Colonic mucosa (tissue), 4 donors: ENCODE results near the gene ANK3. TPM values are rescaled to one million over a fixed set of nuclear protein-coding genes. Genes with fewer than 3 reads are reported as not detected.

Source experiments
- DNase-seq: peaks from one replicate; pipeline ENCODE4 v3.0.0-alpha.2; 2020
- H3K27ac ChIP-seq: fragments of 200-600 bp; one replicate; pipeline ENCODE4 v1.8.0; 2021
- H3K27me3 ChIP-seq: fragments of 200-600 bp; one replicate; pipeline ENCODE4 v1.8.0; 2021
- H3K36me3 ChIP-seq: fragments of 200-600 bp; one replicate; pipeline ENCODE4 v1.8.0; 2021
- H3K4me1 ChIP-seq: fragments of 200-600 bp; one replicate; pipeline ENCODE4 v1.8.0; 2021; ENCODE audit warnings: mild to moderate bottlenecking
- H3K4me3 ChIP-seq: fragments of 200-600 bp; one replicate; pipeline ENCODE4 v1.8.0; 2021
- H3K9ac ChIP-seq, 2 donors: one replicate each; pipeline ENCODE4 v1.7.0; 2013; ENCODE audit warnings: control low read depth in 2 of 2, low read depth in 2 of 2, low read length in 2 of 2
- H3K9me3 ChIP-seq: fragments of 200-600 bp; one replicate; pipeline ENCODE4 v1.8.0; 2021
- CTCF ChIP-seq: fragments of 200-600 bp; IDR thresholded peaks from one replicate; pipeline ENCODE4 v1.8.0; 2022; ENCODE audit warnings: antibody characterized with exemption, mild to moderate bottlenecking
- intact Hi-C: fragments of 100-400 bp; cut with DNase I; formaldehyde crosslinking; loops from one replicate; pipeline ENCODE4 v1.14.1; 2022
- total RNA-seq, 2 donors: library from RNA; stranded (reverse); fragmentation: NEBNext Ultra II Directional in 1 of 2; extraction: Animal tissue kit (Norgen Biotek cat#: 25700) in 1 of 2; gene quantifications; one replicate each; pipeline ENCODE4 v1.2.1, GENCODE V29; 2021
- donor health status: healthy.
- donor health status: DM: no; HTN: no; CAD: no.
- donor health status: DM: no; HTN: no; CAD: no.

Gene ANK3
- total RNA-seq, 2 donors from 2014 or later, result 34.6 to 82.8 TPM

GRCh38 chr10:60276232-60276631 is 113.4 kb downstream of the ANK3 start:
- intact Hi-C loops, result no loop called here
- Histone ChIP-seq H3K27ac (no peak overlapping the region), H3K4me3 (no peak overlapping the region), H3K9me3 (no peaks in the 10 kb centered on the region), H3K4me1 (no peaks in the 10 kb centered on the region), H3K27me3 (no peaks in the 10 kb centered on the region), H3K9ac (no peak overlapping the region), H3K36me3 (no peaks in the 10 kb centered on the region)
- TF ChIP-seq CTCF, result no peak
- no peak for DNase-seq

GRCh38 chr10:60271319-60272040 is 118.2 kb downstream of the ANK3 start:
- no peak overlapping the region for H3K9ac ChIP-seq
- intact Hi-C loops, result no loop called here
- no peak for DNase-seq
- H3K36me3 ChIP-seq, result no peaks in the 10 kb centered on the region
- no peaks in the 10 kb centered on the region for H3K9me3 ChIP-seq
- no peak overlapping the region for H3K27ac ChIP-seq
- H3K4me3 ChIP-seq, result no peak overlapping the region
- H3K27me3 ChIP-seq, result no peaks in the 10 kb centered on the region
- H3K4me1 ChIP-seq, result no peaks in the 10 kb centered on the region
- no peak for TF ChIP-seq CTCF

- H3K36me3 ChIP-seq, result no peaks in the 10 kb centered on the region
- no peak overlapping the region for H3K9ac ChIP-seq
- intact Hi-C loops, result no loop called here
- no peak overlapping the region for H3K4me3 ChIP-seq
- no peaks in the 10 kb centered on the region for H3K9me3 ChIP-seq
- TF ChIP-seq CTCF, result no peak
- no peak overlapping the region for H3K27ac ChIP-seq
- no peaks in the 10 kb centered on the region for H3K27me3 ChIP-seq
- no peak for DNase-seq
- H3K4me1 ChIP-seq, result no peaks in the 10 kb centered on the region
Observed at GRCh38 chr10:60270426-60270825, 119.2 kb downstream of the ANK3 start.

- no peak for TF ChIP-seq CTCF
- Histone ChIP-seq H3K27ac (no peak overlapping the region), H3K27me3 (no peaks in the 10 kb centered on the region), H3K9ac (no peak overlapping the region), H3K9me3 (no peaks in the 10 kb centered on the region), H3K4me1 (no peaks in the 10 kb centered on the region), H3K36me3 (no peaks in the 10 kb centered on the region), H3K4me3 (no peak overlapping the region)
- no peak for DNase-seq
- intact Hi-C loops, result no loop called here
Observed at GRCh38 chr10:60267802-60268201, 121.9 kb downstream of the ANK3 start.

GRCh38 chr10:60266513-60266912 is 123.2 kb downstream of the ANK3 start:
- no peak for DNase-seq
- Histone ChIP-seq H3K27ac (no peak overlapping the region), H3K9ac (no peak overlapping the region), H3K27me3 (no peaks in the 10 kb centered on the region), H3K4me3 (no peak overlapping the region), H3K36me3 (no peaks in the 10 kb centered on the region), H3K9me3 (no peaks in the 10 kb centered on the region), H3K4me1 (no peaks in the 10 kb centered on the region)
- TF ChIP-seq CTCF, result no peak
- intact Hi-C loops, result no loop called here
